ENCODE results near the gene CEP57L1. TPM values are rescaled to one million over a fixed set of nuclear protein-coding genes. Genes with fewer than 3 reads are reported as not detected.

Gene CEP57L1
- total RNA-seq, 1 experiment from 2014 or later = 13.2 TPM

GRCh38 chr6:109182578-109182977 lies 87.3 kb downstream of the CEP57L1 start:
- no TSS peak for BruUV-seq (replicated peaks)
- peaks cover 47% of the 10 kb centered on the region for H3K27me3 Mint-ChIP-seq (ENCODE audit: unreplicated experiment)
- CTCF ChIA-PET = interaction anchor here (1.1 kb wide), 1 partner anchor 167 kb away, joined by 3 read pairs; no protein-coding TSS in a partner anchor
- TF ChIP-seq CTCF (IDR thresholded peaks at IDR 0.05; ENCODE audit: unreplicated experiment) = no peak
- no peak overlapping the region for H3K4me3 Mint-ChIP-seq (ENCODE audit: low read depth, unreplicated experiment)
- intact Hi-C loops (cut with micrococcal nuclease; ENCODE audit: unreplicated experiment) = no loop called here
- H3K9me3 Mint-ChIP-seq (ENCODE audit: low read depth, unreplicated experiment) = no peaks in the 10 kb centered on the region
- no peak overlapping the region for H3K27ac Mint-ChIP-seq (ENCODE audit: unreplicated experiment)
- H3K4me1 Mint-ChIP-seq (ENCODE audit: low read depth, unreplicated experiment) = no peaks in the 10 kb centered on the region
- H3K36me3 Mint-ChIP-seq (ENCODE audit: insufficient read depth, unreplicated experiment) = no peaks in the 10 kb centered on the region
- DNase-seq = no peak

GRCh38 chr6:109183109-109183650 lies 87.9 kb downstream of the CEP57L1 start:
- TF ChIP-seq CTCF (IDR thresholded peaks at IDR 0.05; ENCODE audit: unreplicated experiment) = no peak
- no TSS peak for BruUV-seq (replicated peaks)
- Mint-ChIP-seq H3K4me3 (ENCODE audit: low read depth, unreplicated experiment) (no peak overlapping the region), H3K27me3 (ENCODE audit: unreplicated experiment) (peaks cover 48% of the 10 kb centered on the region), H3K27ac (ENCODE audit: unreplicated experiment) (no peak overlapping the region), H3K9me3 (ENCODE audit: low read depth, unreplicated experiment) (no peaks in the 10 kb centered on the region), H3K4me1 (ENCODE audit: low read depth, unreplicated experiment) (no peaks in the 10 kb centered on the region), H3K36me3 (ENCODE audit: insufficient read depth, unreplicated experiment) (no peaks in the 10 kb centered on the region)
- no peak for DNase-seq
- intact Hi-C loops (cut with micrococcal nuclease; ENCODE audit: unreplicated experiment) = no loop called here
- CTCF ChIA-PET = interaction anchor here (0.6 to 1.1 kb wide), 2 partner anchors 166 to 199 kb away, joined by 3 to 4 read pairs; partner anchors contain the start of gene CD164

- H3K9me3 Mint-ChIP-seq (ENCODE audit: low read depth, unreplicated experiment) = no peaks in the 10 kb centered on the region
- H3K27me3 Mint-ChIP-seq (ENCODE audit: unreplicated experiment) = peaks cover 48% of the 10 kb centered on the region
- no peak overlapping the region for H3K4me3 Mint-ChIP-seq (ENCODE audit: low read depth, unreplicated experiment)
- H3K4me1 Mint-ChIP-seq (ENCODE audit: low read depth, unreplicated experiment) = no peaks in the 10 kb centered on the region
- no peak for DNase-seq
- intact Hi-C loops (cut with micrococcal nuclease; ENCODE audit: unreplicated experiment) = no loop called here
- H3K27ac Mint-ChIP-seq (ENCODE audit: unreplicated experiment) = no peak overlapping the region
- CTCF ChIA-PET = interaction anchor here (1.4 kb wide), 1 partner anchor 199 kb away, joined by 6 read pairs; no protein-coding TSS in a partner anchor
- no TSS peak for BruUV-seq (replicated peaks)
- TF ChIP-seq CTCF (IDR thresholded peaks at IDR 0.05; ENCODE audit: unreplicated experiment) = no peak
- H3K36me3 Mint-ChIP-seq (ENCODE audit: insufficient read depth, unreplicated experiment) = no peaks in the 10 kb centered on the region
Measured at GRCh38 chr6:109184638-109185037, 89.3 kb downstream of the CEP57L1 start.

- Mint-ChIP-seq H3K9me3 (ENCODE audit: low read depth, unreplicated experiment) (peaks cover 4% of the 10 kb centered on the region), H3K4me1 (ENCODE audit: low read depth, unreplicated experiment) (no peaks in the 10 kb centered on the region), H3K36me3 (ENCODE audit: insufficient read depth, unreplicated experiment) (no peaks in the 10 kb centered on the region), H3K27me3 (ENCODE audit: unreplicated experiment) (peaks cover 48% of the 10 kb centered on the region), H3K4me3 (ENCODE audit: low read depth, unreplicated experiment) (no peak overlapping the region), H3K27ac (ENCODE audit: unreplicated experiment) (no peak overlapping the region)
- intact Hi-C loops (cut with micrococcal nuclease; ENCODE audit: unreplicated experiment) = no loop called here
- CTCF ChIA-PET = no interaction called here
- TF ChIP-seq CTCF (IDR thresholded peaks at IDR 0.05; ENCODE audit: unreplicated experiment) = no peak
- BruUV-seq (replicated peaks) = no TSS peak
- DNase-seq = no peak
Measured at GRCh38 chr6:109186012-109186411, 90.7 kb downstream of the CEP57L1 start.

Data from Calu3 (cell line).